OCI-LY7 (cell line): ENCODE data around the gene ZBTB40. TPM values are rescaled to one million over a fixed set of nuclear protein-coding genes. Genes with fewer than 3 reads are reported as not detected.

Experiments used
- BruUV-seq: library from RNA; stranded (reverse); fragments of 400-500 nt; replicated peaks from 2 replicates; lab custom pipeline; 2021; lab: Mats Ljungman, UMichigan
- CTCF ChIA-PET: fragments of 300-600 bp; sonication (Branson Sonifier 250); formaldehyde crosslinking; loops from one replicate; lab custom pipeline; 2022; ENCODE audit warnings: antibody characterized with exemption; ENCODE audit not compliant: unreplicated experiment; lab: Charles Lee
- POLR2A ChIA-PET: fragments of 300-600 bp; sonication (Branson Sonifier 250); formaldehyde crosslinking; loops from one replicate; lab custom pipeline; 2022; ENCODE audit warnings: antibody characterized with exemption; lab: Charles Lee
- DNase-seq: peaks from one replicate; pipeline ENCODE4 v3.0.0-alpha.2; 2015; ENCODE audit warnings: low spot score
- H2AFZ ChIP-seq: fragments of 200-600 bp; sonication (generic), shearing (Covaris generic); 2 replicates; pipeline ENCODE4 v1.6.1; 2014; ENCODE audit warnings: mild to moderate bottlenecking, antibody characterized with exemption, low read length, moderate library complexity
- H3K27ac ChIP-seq: fragments of 200-600 bp; sonication (generic); 2 replicates; pipeline ENCODE4 v1.5.1; 2014; ENCODE audit warnings: mixed run types, low read depth, mild to moderate bottlenecking, moderate library complexity, low read length, inconsistent platforms; ENCODE audit not compliant: poor library complexity, severe bottlenecking
- H3K36me3 ChIP-seq: fragments of 200-600 bp; sonication (generic); 2 replicates; pipeline ENCODE4 v1.6.1; 2014; ENCODE audit warnings: mild to moderate bottlenecking, antibody characterized with exemption, low read length, moderate library complexity, mixed read lengths; ENCODE audit not compliant: insufficient read depth
- H3K4me1 ChIP-seq: fragments of 200-600 bp; sonication (generic); 2 replicates; pipeline ENCODE4 v1.5.1; 2014; ENCODE audit warnings: mild to moderate bottlenecking, low read length; ENCODE audit not compliant: insufficient read depth, poor library complexity, severe bottlenecking
- H3K4me2 ChIP-seq: fragments of 200-600 bp; sonication (generic); 2 replicates; pipeline ENCODE4 v1.6.1; 2014; ENCODE audit warnings: mild to moderate bottlenecking, low read length
- H3K4me3 ChIP-seq: fragments of 200-600 bp; sonication (generic); 2 replicates; pipeline ENCODE4 v1.5.1; 2014; ENCODE audit warnings: mild to moderate bottlenecking, low read depth, low read length; ENCODE audit not compliant: poor library complexity, severe bottlenecking
- H3K79me2 ChIP-seq: fragments of 200-600 bp; sonication (generic); 2 replicates; pipeline ENCODE4 v1.6.1; 2016; ENCODE audit warnings: low read depth, mild to moderate bottlenecking, low read length, moderate library complexity, mixed read lengths; ENCODE audit not compliant: insufficient read depth
- H3K9me2 ChIP-seq: fragments of 200-600 bp; sonication (generic); 2 replicates; pipeline ENCODE4 v1.6.1; 2016; ENCODE audit warnings: mild to moderate bottlenecking, low read length, mixed read lengths; ENCODE audit not compliant: insufficient read depth
- H3K9me3 ChIP-seq: fragments of 200-600 bp; sonication (generic); 2 replicates; pipeline ENCODE4 v1.6.1; 2014; ENCODE audit warnings: mild to moderate bottlenecking, mixed run types, low read length, mixed read lengths
- H4K20me1 ChIP-seq: fragments of 200-600 bp; sonication (generic); 2 replicates; pipeline ENCODE4 v1.6.1; 2014; ENCODE audit warnings: mild to moderate bottlenecking, antibody characterized with exemption, low read length, moderate library complexity, mixed read lengths; ENCODE audit not compliant: insufficient read depth
- EZH2phosphoT487 ChIP-seq: fragments of 200-600 bp; sonication (generic); IDR thresholded peaks from 2 replicates; pipeline ENCODE4 v1.6.1; 2018; ENCODE audit warnings: low read depth, borderline replicate concordance, mild to moderate bottlenecking, mixed run types, antibody characterized with exemption, low read length, moderate library complexity, mixed read lengths
- intact Hi-C: fragments of 100-400 bp; cut with micrococcal nuclease; formaldehyde crosslinking; loops from one replicate; pipeline ENCODE4 v1.10.0; 2022; ENCODE audit not compliant: unreplicated experiment
- total RNA-seq, 2 experiments: library from RNA; depleted of rRNA in 1 of 2; stranded (reverse); fragments of >200 nt in 1 of 2; shearing (Covaris generic) in 1 of 2; gene quantifications; 2 replicates each; pipeline ENCODE4 v1.2.3, GENCODE V29; 2014 to 2022
- TF ChIP-seq, protein P1 (sequence below): fragments of 200-600 bp; sonication (generic); conservative IDR thresholded peaks from 2 replicates; pipeline ENCODE4 v1.5.1; 2014; ENCODE audit warnings: mild to moderate bottlenecking, antibody characterized with exemption, low read length, moderate library complexity, mixed read lengths

ZBTB40 gene
- total RNA-seq, 2 experiments from 2014 or later, result 16.6 to 17.3 TPM

GRCh38 chr1:22566161-22566560, 114.5 kb downstream of the ZBTB40 start:
- no peaks in the 10 kb centered on the region for H4K20me1 ChIP-seq
- H3K36me3 ChIP-seq, result no peaks in the 10 kb centered on the region
- no peak overlapping the region for H3K4me2 ChIP-seq
- no peaks in the 10 kb centered on the region for H3K9me2 ChIP-seq
- no peak overlapping the region for H2AFZ ChIP-seq
- ChIA-PET POLR2A (no interaction called here), CTCF (no interaction called here)
- H3K79me2 ChIP-seq, result no peaks in the 10 kb centered on the region
- no peak for DNase-seq
- no peak overlapping the region for H3K27ac ChIP-seq
- no peak overlapping the region for H3K4me3 ChIP-seq
- no peaks in the 10 kb centered on the region for H3K4me1 ChIP-seq
- TF ChIP-seq, protein P1, sequence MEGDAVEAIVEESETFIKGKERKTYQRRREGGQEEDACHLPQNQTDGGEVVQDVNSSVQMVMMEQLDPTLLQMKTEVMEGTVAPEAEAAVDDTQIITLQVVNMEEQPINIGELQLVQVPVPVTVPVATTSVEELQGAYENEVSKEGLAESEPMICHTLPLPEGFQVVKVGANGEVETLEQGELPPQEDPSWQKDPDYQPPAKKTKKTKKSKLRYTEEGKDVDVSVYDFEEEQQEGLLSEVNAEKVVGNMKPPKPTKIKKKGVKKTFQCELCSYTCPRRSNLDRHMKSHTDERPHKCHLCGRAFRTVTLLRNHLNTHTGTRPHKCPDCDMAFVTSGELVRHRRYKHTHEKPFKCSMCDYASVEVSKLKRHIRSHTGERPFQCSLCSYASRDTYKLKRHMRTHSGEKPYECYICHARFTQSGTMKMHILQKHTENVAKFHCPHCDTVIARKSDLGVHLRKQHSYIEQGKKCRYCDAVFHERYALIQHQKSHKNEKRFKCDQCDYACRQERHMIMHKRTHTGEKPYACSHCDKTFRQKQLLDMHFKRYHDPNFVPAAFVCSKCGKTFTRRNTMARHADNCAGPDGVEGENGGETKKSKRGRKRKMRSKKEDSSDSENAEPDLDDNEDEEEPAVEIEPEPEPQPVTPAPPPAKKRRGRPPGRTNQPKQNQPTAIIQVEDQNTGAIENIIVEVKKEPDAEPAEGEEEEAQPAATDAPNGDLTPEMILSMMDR, result no peak
- no peak for TF ChIP-seq EZH2phosphoT487
- no peaks in the 10 kb centered on the region for H3K9me3 ChIP-seq
- BruUV-seq, result no TSS peak
- intact Hi-C loops, result no loop called here

DNA sequence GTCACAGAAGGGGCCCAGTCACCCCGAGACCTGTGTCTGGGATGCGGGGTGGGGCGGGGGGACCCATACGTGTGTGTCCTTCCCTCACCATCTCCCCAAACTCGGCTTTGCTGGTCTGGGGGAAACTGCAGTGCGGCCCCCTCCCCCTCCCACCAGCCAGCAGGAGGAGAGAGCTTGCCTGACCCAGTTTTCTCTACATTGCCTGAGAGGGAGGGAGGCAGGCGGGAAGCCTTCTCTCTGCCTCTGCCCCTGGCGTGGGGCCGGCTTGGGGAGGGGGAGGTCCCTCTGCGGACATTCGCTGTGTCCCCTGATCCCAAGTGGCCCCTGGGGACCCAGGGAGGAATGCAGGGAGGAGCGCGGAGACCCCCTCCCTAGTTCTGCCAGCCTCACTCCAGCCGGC, 115.5 kb downstream of the ZBTB40 start:
- intact Hi-C loops, result no loop called here
- Histone ChIP-seq H2AFZ (no peak overlapping the region), H4K20me1 (no peaks in the 10 kb centered on the region), H3K4me2 (no peak overlapping the region), H3K4me1 (no peaks in the 10 kb centered on the region), H3K79me2 (no peaks in the 10 kb centered on the region), H3K9me3 (no peaks in the 10 kb centered on the region), H3K9me2 (no peaks in the 10 kb centered on the region), H3K36me3 (no peaks in the 10 kb centered on the region), H3K4me3 (no peak overlapping the region), H3K27ac (no peak overlapping the region)
- no TSS peak for BruUV-seq
- ChIA-PET CTCF (no interaction called here), POLR2A (no interaction called here)
- no peak for TF ChIP-seq EZH2phosphoT487
- TF ChIP-seq, protein P1, result no peak
- DNase-seq, result no peak

DNA sequence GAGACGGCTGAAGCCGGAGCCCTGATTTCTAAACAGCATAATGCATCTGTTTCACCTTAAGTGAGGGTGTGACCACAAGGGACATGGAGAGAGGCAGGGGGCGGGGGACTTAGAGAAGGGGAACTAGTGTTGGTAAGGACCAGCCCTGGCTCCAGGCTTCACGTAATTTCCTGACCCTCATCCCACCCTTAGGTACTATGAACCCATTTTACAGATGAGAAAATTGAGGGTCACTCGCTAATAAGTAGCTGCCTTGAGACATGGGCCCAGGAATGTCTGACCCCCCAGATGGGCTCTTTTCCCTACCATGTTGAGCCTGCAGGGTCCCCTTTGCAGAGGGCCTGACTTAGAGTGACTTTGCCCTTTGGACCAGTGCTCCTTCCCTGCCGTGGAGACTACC, 116.3 kb downstream of the ZBTB40 start:
- ChIA-PET POLR2A (no interaction called here), CTCF (no interaction called here)
- Histone ChIP-seq H3K79me2 (no peaks in the 10 kb centered on the region), H3K4me2 (no peak overlapping the region), H4K20me1 (no peaks in the 10 kb centered on the region), H3K36me3 (no peaks in the 10 kb centered on the region), H2AFZ (no peak overlapping the region), H3K9me2 (no peaks in the 10 kb centered on the region), H3K27ac (no peak overlapping the region), H3K9me3 (no peaks in the 10 kb centered on the region), H3K4me3 (no peak overlapping the region), H3K4me1 (no peaks in the 10 kb centered on the region)
- intact Hi-C loops, result no loop called here
- no peak for DNase-seq
- TF ChIP-seq, protein P1, result no peak
- TF ChIP-seq EZH2phosphoT487, result no peak
- BruUV-seq, result no TSS peak
